Choroid plexus epithelial cell (primary cell): ENCODE data around the gene MTOR.

Source experiments
- DNase-seq: peaks from one replicate; pipeline ENCODE4 v3.0.0-alpha.2; 2010; ENCODE audit warnings: low read depth
- H3K4me3 ChIP-seq: 2 replicates; pipeline ENCODE4 v1.5.1; 2011; ENCODE audit warnings: low read depth, mild to moderate bottlenecking, control low read depth, low read length, moderate library complexity
- TF ChIP-seq, protein P1 (sequence below): conservative IDR thresholded peaks from 2 replicates; pipeline ENCODE4 v1.5.1; 2011; ENCODE audit warnings: low read depth, mild to moderate bottlenecking, control low read depth, inconsistent platforms, low read length, moderate library complexity

The MTOR gene

DNA sequence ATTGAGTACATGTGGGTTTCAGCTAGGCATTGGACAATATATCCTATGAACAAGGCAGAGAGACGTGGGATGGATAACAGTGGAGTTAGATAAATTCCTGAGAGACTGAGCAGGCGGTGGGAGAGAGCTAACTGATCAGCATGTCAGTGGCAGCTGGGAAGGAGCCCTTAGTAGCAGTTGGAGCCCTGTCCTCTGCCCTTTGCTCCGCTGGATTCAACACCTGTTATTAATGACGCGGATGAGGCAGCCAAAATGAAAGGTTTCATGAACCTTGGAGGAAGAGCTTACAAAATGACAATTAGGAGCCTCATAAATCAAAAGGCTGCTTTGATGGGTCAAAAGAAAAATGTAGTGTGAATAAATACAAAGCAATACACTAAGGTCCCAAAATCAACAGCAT is 26.7 kb upstream of the MTOR start:
- TF ChIP-seq, protein P1, sequence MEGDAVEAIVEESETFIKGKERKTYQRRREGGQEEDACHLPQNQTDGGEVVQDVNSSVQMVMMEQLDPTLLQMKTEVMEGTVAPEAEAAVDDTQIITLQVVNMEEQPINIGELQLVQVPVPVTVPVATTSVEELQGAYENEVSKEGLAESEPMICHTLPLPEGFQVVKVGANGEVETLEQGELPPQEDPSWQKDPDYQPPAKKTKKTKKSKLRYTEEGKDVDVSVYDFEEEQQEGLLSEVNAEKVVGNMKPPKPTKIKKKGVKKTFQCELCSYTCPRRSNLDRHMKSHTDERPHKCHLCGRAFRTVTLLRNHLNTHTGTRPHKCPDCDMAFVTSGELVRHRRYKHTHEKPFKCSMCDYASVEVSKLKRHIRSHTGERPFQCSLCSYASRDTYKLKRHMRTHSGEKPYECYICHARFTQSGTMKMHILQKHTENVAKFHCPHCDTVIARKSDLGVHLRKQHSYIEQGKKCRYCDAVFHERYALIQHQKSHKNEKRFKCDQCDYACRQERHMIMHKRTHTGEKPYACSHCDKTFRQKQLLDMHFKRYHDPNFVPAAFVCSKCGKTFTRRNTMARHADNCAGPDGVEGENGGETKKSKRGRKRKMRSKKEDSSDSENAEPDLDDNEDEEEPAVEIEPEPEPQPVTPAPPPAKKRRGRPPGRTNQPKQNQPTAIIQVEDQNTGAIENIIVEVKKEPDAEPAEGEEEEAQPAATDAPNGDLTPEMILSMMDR, result no peak
- H3K4me3 ChIP-seq, result no peak overlapping the region
- no peak for DNase-seq

DNA sequence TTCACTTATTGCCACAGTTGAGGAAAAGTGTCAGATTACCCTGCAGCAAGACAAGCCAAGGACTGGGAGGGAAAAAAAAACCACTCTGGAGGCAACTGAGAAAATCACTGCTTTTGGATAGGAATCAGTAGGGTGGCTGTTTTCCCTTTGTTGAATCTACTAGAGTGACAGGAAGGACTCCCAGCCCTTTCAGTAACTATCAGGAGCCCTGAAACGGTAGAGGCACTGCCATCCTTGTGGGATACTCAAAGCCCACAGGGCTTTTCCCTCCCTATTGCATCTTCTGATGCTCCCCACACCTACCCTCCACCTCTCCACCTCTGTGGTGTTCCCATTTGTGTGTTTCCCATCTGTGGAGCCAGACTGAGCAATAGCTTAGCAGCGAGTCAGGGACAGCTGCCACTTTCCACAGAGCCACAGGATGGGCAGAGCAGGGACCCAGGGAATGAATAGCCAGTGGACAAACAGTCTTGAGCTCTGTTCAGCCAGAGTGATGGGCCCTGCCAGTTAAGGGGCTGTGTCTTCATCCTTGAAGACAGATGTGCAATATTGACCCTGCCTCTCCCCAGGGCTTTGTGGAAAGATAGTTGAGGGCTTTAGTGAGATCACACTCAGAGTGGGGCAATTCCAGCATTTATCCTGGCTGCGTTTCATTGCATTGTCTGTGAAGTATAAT is 24.5 kb upstream of the MTOR start:
- TF ChIP-seq, protein P1, result no peak
- no peak overlapping the region for H3K4me3 ChIP-seq
- peak; percentile 51 for DNase-seq

DNA sequence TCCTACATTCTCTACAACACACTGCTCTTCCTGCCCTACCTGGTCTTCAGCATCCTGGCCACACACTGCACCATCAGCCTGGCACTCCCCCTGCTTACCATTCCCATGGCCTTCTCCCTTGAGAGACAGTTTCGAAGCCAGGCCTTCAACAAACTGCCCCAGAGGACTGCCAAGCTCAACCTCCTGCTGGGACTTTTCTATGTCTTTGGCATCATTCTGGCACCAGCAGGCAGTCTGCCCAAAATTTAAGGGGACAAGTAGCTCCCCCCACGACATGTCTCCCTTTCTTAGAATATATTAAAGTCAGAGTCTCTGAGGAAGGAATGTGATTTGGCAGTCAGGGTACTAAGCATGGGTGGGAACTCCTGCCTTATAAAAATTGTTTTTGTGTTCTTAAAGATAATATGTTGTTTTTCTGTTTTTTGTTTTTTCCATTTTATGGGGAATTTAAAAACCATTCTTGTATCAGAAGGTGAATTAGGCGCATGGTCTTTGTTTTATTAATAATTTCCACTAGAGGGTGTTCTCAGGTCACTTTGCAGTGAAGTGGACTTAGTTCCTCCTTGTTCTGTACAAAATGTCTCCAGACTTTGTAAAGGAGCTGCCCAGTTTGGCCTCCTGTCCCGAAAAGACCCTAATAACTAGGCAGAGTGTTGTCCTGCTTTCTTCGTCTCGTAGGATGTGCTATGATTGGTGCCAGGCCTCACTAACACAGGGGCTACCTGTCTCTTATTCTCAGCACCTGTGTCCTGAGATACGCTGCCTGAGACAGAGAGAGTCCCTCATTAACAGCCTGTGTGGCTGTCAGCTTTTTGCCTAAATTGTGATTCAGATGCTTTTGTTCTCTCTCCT is 23.8 kb upstream of the MTOR start:
- DNase-seq, result peak; percentile 69

DNA sequence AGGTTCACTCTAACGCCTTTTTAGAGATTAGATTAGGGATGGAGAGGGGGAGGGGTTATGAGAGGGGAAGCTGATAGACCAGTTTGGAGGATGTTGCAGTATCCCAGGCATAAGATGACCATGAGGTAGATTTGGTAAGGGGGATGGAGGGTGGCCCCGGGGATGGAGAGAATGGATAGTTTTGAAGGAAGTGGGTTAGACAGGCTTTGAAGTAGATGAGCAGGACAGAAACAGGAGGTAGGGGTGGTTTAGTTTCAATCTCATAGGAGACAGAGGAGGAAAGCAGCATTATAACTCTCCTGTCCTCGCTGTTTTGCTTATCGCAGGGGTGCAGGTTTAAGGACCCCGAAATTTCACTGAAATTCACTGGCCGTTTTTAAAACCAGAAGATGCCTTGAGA is 22.4 kb upstream of the MTOR start:
- TF ChIP-seq, protein P1, result no peak
- no peak for DNase-seq
- no peak overlapping the region for H3K4me3 ChIP-seq

More for the DNA sequence above, 23.8 kb upstream of the MTOR start:
- TF ChIP-seq, protein P1, result peak; percentile 44
- H3K4me3 ChIP-seq, result no peak overlapping the region

DNA sequence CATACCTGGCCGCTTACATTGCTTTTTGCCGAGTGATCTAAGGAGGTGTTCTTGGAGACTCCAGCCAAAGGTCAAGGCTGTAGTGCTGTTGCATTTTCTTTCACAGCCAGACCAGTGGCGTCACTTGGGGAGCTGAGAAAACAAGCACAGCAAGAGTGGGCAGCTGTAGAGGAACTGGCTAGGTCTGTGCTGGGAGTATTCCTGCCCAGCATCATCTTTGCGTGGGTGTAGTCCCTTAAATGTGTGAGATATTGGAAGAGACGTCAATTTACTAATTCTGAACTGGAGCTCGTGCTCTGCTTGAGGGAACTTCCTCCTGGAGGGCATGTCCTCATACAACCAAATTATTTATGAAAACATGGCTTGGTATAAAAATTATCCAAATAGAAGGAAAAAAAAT is 20.8 kb upstream of the MTOR start:
- DNase-seq, result no peak
- TF ChIP-seq, protein P1, result no peak
- H3K4me3 ChIP-seq, result no peak overlapping the region

DNA sequence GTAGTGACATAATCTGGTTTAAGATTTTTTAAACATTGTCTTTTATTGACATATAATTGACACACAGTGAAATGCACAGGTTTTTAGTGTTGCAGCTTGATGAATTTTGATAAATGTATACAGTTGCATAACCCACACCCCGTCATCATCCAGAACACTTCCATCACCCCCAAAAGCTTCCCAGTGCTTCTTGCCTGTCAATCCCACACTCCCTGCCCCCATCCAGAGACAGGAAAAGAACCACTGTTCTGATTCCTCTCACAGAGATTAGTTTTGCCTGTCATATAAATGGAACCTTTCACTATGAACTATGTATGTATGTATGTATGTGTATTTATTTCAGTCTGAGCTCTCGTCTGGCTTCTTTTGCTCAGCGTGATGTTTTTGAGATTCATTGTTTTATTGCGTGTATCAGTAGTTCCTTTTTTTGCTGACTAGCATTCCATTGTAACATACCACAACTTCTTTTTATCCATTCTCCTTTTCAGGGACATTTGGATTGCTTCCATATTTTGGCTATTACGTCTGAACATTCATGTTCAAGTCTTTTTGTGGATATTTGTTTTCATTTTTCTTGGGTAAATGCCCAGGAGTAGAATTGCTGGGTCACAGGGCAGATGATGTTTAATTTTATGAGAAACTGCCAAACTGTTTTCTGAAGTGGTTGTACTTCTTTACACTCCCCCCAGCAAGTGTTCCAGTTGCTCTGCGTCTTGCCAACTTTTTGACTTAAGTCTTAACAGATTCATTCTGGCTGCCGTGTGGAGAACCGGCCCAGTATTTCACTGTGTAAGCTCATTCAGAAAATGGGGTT is 19.4 kb upstream of the MTOR start:
- TF ChIP-seq, protein P1, result no peak
- peak; percentile 98 for DNase-seq
- no peak overlapping the region for H3K4me3 ChIP-seq
